C4-2B (cell line): Measurements from ENCODE around the gene RPUSD1.
A peak's percentile ranks its signal among the peaks of the same experiment; 100 is the strongest.
"Not testable (repeated sequence)": the region's sequence is repeated elsewhere in the genome, so short reads cannot be mapped to it uniquely, and the experiment has no call there.

ENCODE experiments used
- H3K27ac ChIP-seq: fragments of 450-650 bp; 2 replicates; pipeline ENCODE4 v1.5.1; 2017
- ZFX ChIP-seq: fragments of 450-650 bp; IDR thresholded peaks from 2 replicates; pipeline ENCODE4 v1.6.1; 2017
- TF ChIP-seq, protein P1 (sequence below): fragments of 450-650 bp; conservative IDR thresholded peaks from 2 replicates; pipeline ENCODE4 v1.5.1; 2017; ENCODE audit warnings: mild to moderate bottlenecking

Gene RPUSD1

DNA sequence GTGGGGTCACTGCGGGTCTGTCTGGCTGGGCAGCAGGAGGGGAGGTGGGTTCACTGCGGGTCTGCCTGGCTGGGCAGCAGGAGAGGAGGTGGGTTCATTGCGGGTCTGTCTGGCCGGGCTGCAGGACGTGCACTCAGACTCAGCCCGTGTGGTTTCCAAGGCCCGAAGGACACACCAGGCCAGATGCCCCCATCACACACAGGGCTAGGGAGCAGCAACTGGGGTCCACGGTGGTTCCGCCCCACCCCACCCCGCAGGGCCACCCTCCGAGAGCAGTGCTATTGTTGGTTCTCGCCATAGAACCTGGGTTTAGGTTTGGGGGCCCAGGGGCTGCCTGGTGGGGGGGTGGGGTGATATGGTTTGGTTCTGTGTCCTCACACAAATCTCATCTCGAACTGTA lies 41.5 kb downstream of the RPUSD1 start:
- no peak overlapping the region for H3K27ac ChIP-seq
- no peak for TF ChIP-seq ZFX
- TF ChIP-seq, protein P1, sequence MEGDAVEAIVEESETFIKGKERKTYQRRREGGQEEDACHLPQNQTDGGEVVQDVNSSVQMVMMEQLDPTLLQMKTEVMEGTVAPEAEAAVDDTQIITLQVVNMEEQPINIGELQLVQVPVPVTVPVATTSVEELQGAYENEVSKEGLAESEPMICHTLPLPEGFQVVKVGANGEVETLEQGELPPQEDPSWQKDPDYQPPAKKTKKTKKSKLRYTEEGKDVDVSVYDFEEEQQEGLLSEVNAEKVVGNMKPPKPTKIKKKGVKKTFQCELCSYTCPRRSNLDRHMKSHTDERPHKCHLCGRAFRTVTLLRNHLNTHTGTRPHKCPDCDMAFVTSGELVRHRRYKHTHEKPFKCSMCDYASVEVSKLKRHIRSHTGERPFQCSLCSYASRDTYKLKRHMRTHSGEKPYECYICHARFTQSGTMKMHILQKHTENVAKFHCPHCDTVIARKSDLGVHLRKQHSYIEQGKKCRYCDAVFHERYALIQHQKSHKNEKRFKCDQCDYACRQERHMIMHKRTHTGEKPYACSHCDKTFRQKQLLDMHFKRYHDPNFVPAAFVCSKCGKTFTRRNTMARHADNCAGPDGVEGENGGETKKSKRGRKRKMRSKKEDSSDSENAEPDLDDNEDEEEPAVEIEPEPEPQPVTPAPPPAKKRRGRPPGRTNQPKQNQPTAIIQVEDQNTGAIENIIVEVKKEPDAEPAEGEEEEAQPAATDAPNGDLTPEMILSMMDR = no peak

DNA sequence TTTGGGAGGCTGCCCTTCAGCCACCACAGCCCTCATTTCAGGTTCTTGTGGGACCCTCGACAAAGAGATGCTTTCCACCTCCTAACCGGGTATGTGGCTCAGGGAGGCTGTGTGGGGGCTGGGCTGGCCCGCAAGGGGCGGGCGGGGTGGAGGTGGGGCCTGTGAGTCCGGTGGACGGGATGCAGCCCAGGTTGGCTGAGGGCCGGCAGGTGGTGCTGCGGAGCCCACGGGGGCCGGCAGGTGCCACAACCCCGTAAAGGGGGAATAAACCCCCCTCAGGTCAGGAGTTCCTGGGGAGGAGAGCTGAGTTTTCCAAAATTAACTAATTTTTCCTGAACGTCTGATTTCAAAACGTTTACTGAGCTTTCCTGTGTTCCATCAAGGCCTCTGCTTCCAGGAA lies 42.4 kb downstream of the RPUSD1 start:
- H3K27ac ChIP-seq = no peak overlapping the region
- TF ChIP-seq ZFX = no peak
- TF ChIP-seq, protein P1 = no peak

DNA sequence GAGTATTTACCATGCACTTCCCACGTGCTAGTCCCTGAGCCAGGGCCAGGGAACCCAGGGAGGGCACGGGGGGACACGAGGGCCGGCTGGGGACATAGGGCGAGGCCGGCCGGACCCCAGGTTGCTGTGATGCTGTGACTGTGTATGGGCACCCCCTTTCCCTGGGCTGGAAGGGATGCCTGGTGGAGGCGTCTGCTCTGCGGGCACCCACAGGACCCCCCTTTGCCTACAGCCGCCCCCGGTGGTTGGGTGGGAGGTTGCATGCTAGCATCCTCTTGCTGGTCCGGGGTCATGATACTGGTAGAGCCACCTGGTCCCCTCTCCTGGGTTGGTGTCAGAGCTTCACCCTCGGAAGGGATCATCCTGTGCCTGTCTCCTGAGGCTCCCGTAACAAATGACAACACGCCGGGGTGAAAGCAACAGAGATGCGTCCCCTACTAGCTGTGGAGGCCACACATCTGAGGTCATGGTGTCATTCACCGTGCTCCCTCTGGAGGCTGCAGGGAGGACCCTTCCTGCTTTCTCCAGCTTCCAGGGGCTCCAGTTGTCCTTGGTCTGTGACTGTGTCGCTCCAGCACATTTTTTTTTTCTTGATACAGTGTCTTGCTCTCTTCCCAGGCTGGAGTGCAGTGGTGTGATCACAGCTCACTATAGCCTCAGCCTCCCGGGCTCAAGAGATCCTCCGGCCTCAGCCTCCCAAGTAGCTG lies 44.2 kb downstream of the RPUSD1 start:
- TF ChIP-seq ZFX = no peak
- TF ChIP-seq, protein P1 = no peak; the same call in 1 of the 2 replicates
- H3K27ac ChIP-seq = no peak overlapping the region

DNA sequence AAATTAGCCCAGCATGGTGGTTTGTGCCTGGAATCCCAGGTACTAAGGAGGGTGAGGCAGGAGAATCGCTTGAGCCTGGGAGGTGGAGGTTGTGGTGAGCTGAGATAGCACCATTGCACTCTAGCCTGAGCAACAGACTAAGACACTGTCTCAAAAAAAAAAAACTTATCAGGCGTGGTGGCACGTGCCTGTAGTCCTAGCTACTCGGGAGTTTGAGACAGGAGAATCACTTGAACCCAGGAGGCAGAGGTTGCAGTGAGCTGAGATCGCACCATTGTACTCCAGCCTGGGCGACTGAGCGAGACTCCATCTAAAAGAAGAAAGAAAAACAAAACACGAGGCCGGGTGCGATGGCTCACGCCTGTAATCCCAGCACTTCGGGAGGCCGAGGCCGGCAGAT lies 45.3 kb downstream of the RPUSD1 start:
- not testable (repeated sequence) for H3K27ac ChIP-seq

DNA sequence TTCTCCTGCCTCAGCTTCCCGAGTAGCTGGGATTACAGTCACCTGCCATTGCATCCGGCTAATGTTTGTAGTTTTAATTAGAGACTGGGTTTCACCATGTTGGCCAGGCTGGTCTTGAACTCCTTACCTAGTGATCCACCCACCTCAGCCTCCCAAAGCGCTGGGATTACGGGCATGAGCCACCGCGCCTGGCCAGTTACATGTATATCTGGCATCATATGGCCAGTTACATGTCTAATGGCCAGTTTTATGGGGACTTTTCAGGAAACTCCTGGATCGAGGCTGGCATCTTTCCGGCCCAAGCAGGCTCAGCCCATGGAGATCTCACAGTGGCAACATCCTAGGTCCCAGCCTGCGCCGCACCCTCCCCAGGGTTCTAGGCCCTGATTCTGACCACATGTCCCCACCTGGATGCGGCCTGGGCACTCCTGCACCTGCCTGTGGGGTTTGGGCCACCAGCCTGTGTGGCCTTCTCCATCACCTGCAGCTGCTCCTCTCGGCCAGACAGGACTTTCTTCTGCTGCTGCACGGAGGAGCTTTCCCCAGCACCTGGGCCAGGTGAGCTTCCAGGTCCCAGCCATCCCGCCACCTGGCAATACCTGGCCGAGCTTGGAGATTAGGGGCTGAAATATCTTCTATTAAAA lies 46.1 kb downstream of the RPUSD1 start:
- peak overlapping the region; percentile 90 for H3K27ac ChIP-seq
- no peak for TF ChIP-seq ZFX
- TF ChIP-seq, protein P1 = no peak

DNA sequence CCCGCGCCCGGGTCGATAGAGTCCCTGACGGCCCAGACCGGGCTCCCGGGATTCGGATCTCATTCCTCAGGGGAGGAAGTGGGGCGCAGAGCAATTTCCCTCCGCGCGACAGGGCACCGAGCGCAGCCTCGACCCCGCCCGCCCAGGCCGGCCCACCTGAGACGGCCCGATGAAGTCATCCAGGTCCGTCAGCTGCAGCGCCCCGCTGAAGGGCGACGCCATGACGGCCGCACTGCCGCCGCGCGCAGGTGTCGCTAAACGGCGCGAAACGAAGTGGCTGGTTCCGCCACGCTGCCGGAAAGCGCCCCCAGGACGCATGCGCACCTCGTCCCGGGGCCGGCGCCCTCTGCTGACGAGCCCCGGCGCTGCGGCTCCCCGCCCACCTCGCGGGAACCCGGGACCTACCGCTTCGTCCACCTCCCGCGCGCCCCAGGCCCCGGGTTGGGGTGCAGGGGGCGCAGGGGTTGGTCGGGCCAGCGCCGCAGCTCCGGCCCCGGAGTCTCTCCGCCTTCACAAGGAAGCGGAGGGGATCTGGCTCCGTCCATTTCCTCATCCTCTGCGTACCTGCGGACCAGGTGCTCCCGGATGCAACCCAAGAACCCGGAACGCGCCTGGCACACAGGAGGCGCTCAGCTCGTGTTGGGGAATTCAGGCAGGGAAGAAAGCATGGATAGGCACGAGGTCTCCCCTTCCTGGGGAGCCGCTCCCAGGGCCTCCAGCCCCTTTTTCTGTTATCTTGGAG lies 47.2 kb downstream of the RPUSD1 start, which contains the start of gene CIAO3:
Gene CIAO3 (minus strand): TSS at position 234 of the 742 bp plus-strand sequence. CDS start 12 bp downstream, at position 222.
- TF ChIP-seq, protein P1 = peak; percentile 98
- peak; percentile 79; the same call in 1 of the 2 replicates for TF ChIP-seq ZFX
- H3K27ac ChIP-seq = peak within 1 kb of the TSS; percentile 90

DNA sequence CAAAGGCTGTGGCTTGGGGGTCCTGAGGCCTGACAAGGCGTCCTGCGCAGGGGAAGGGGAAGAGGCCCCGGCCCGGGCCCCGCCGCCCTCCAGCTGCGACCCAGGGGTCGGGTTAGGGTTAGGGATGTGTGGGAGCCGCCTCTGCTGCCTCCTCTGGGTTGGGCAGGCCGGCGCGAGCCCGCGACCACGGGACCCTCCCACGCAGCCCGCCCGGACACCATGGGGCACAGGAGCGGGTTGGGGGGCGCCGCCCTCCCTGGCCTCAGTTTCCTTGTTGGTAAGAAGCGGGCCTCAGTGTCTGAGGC lies 47.8 kb downstream of the RPUSD1 start:
- TF ChIP-seq, protein P1 = no peak
- no peak for TF ChIP-seq ZFX
- peak overlapping the region; percentile 90 for H3K27ac ChIP-seq
